HepG2 (cell line): ENCODE data around the gene ATRNL1. TPM values are rescaled to one million over a fixed set of nuclear protein-coding genes. Genes with fewer than 3 reads are reported as not detected.

ENCODE experiments used
- ATAC-seq: fragments of 200-7000 bp; cut with Tn5 transposase; 3 replicates; pipeline ENCODE4 v1.9.1; 2020; ENCODE audit warnings: mild to moderate bottlenecking, moderate library complexity
- BruUV-seq: library from RNA; stranded (reverse); fragments of 400-500 nt; replicated peaks from 2 replicates; lab custom pipeline; 2021; lab: Mats Ljungman, UMichigan
- CTCF ChIA-PET: fragments of 300-600 bp; formaldehyde crosslinking; extraction: SDS; loops from one replicate; lab custom pipeline; 2021; ENCODE audit warnings: low total read pairs, inconsistent platforms, low intra/inter-chr PET ratio; lab: Yijun Ruan, JAX
- POLR2A ChIA-PET: fragments of 350-600 bp; sonication (Branson Sonifier 250); formaldehyde crosslinking; loops from one replicate; lab custom pipeline; 2020; ENCODE audit warnings: antibody characterized with exemption, inconsistent platforms; lab: Yijun Ruan, JAX
- DNase-seq: peaks from one replicate; pipeline ENCODE4 v3.0.0-alpha.2; 2015; ENCODE audit warnings: low spot score
- FAIRE-seq: peaks from 3 replicates; lab custom pipeline; 2011; peaks lifted over from hg19 to GRCh38; lab: Jason Lieb, UNC
- H2AFZ ChIP-seq: one replicate; pipeline ENCODE4 v1.6.1; 2011; ENCODE audit warnings: low read length, inconsistent platforms
- H3K27ac ChIP-seq: fragments of 300-600 bp; 3 replicates; pipeline ENCODE4 v1.8.0; 2011; ENCODE audit warnings: mixed run types, mild to moderate bottlenecking, mixed read lengths, low read length, inconsistent platforms; ENCODE audit not compliant: insufficient read depth; ENCODE audit errors: extremely low read length
- H3K27me3 ChIP-seq, 2 experiments: fragments of 200-600 bp in 1 of 2; 2 replicates in 1 of 2; 3 replicates in 1 of 2; pipeline versions ENCODE4 v1.6.0 to v1.8.0; 2011; ENCODE audit warnings: low read length in 2 of 2, mild to moderate bottlenecking in 2 of 2, moderate library complexity in 2 of 2, inconsistent platforms in 1 of 2; ENCODE audit not compliant: insufficient read depth in 2 of 2, control insufficient read depth in 1 of 2
- H3K36me3 ChIP-seq, 2 experiments: fragments of 200-600 bp in 1 of 2; replicated peaks in 1 of 2; 2 replicates in 1 of 2; 3 replicates in 1 of 2; pipeline versions ENCODE4 v1.5.1 to v1.8.0; 2011; ENCODE audit warnings: low read length in 2 of 2, inconsistent platforms in 1 of 2; ENCODE audit not compliant: insufficient read depth in 2 of 2, control insufficient read depth in 1 of 2
- H3K4me1 ChIP-seq: 2 replicates; pipeline ENCODE4 v1.5.1; 2012; ENCODE audit warnings: low read length, inconsistent platforms; ENCODE audit not compliant: insufficient read depth
- H3K4me2 ChIP-seq: 2 replicates; pipeline ENCODE4 v1.6.0; 2011; ENCODE audit warnings: low read depth, low read length, inconsistent platforms
- H3K4me3 ChIP-seq, 3 experiments: fragments of 200-600 bp in 1 of 3; sonication (generic), shearing (Covaris generic) in 1 of 3; replicated peaks in 1 of 3; 2 replicates each; pipeline ENCODE4 v1.5.1; 2011 to 2016; ENCODE audit warnings: low read length in 3 of 3, inconsistent platforms in 2 of 3, low read depth in 2 of 3, mild to moderate bottlenecking in 2 of 3, control low read depth in 1 of 3, mixed read lengths in 1 of 3; ENCODE audit not compliant: insufficient read depth in 1 of 3
- H3K79me2 ChIP-seq: one replicate; pipeline ENCODE4 v1.6.1; 2011; ENCODE audit warnings: low read length, inconsistent platforms; ENCODE audit not compliant: insufficient read depth
- H3K9ac ChIP-seq: 2 replicates; pipeline ENCODE4 v1.6.0; 2011; ENCODE audit warnings: mild to moderate bottlenecking, low read depth, low read length, inconsistent platforms; ENCODE audit not compliant: insufficient read depth
- H3K9me3 ChIP-seq: 2 replicates; pipeline ENCODE4 v1.5.1; 2012; ENCODE audit warnings: mild to moderate bottlenecking, low read length
- H4K20me1 ChIP-seq: 2 replicates; pipeline ENCODE4 v1.6.0; 2011; ENCODE audit warnings: inconsistent platforms, mild to moderate bottlenecking, low read length, moderate library complexity; ENCODE audit not compliant: insufficient read depth
- PHF8 ChIP-seq: sonication (generic); formaldehyde crosslinking; IDR thresholded peaks from 2 replicates; pipeline ENCODE4 v1.5.0; 2020; ENCODE audit warnings: missing genetic modification reagents
- ZBTB40 ChIP-seq, 2 experiments: fragments of 450-650 bp in 1 of 2; sonication (generic) in 1 of 2; formaldehyde crosslinking in 1 of 2; IDR thresholded peaks; 2 replicates each; pipeline versions ENCODE4 v1.6.1 to v1.8.0; 2016 to 2022; ENCODE audit warnings: antibody characterized with exemption in 1 of 2, mild to moderate bottlenecking in 1 of 2, missing genetic modification reagents in 1 of 2
- ZNF431 ChIP-seq: sonication (generic); formaldehyde crosslinking; IDR thresholded peaks from 2 replicates; pipeline ENCODE4 v1.9.0; 2022; ENCODE audit warnings: missing genetic modification reagents, low read depth, mild to moderate bottlenecking, borderline replicate concordance
- WGBS: methylation state at CpG from one replicate; pipeline ENCODE4 v1.1.6; 2017; ENCODE audit warnings: low lambda C conversion rate; 5-methylcytosine and 5-hydroxymethylcytosine counted together
- in situ Hi-C: cut with HindIII; loops from 2 replicates; pipeline ENCODE4 v1.10.0; 2017; ENCODE audit warnings: low pct_unique_long_range_greater_than_20kb; ENCODE audit not compliant: extremely low pct_ligation_motif_present
- intact Hi-C: fragments of 100-400 bp; cut with micrococcal nuclease; formaldehyde crosslinking; loops from one replicate; pipeline ENCODE4 v1.10.0; 2022; ENCODE audit not compliant: unreplicated experiment
- polyA plus RNA-seq, 8 experiments: library from polyadenylated mRNA; depleted of rRNA in 3 of 8; stranded (reverse) in 7 of 8; unstranded in 1 of 8; fragments of >200 nt; fragmentation: Illumina TruSeq in 4 of 8; extraction: Trizol in 4 of 8; gene quantifications; 2 replicates each; pipeline versions ENCODE4 v1.2.1 to v1.2.3, GENCODE V29; 2011 to 2016; ENCODE audit warnings: low read depth in 4 of 8, missing spikeins in 1 of 8, mixed read lengths in 1 of 8; ENCODE audit not compliant: insufficient read depth in 1 of 8
- total RNA-seq, 5 experiments: library from RNA; depleted of rRNA; stranded (reverse); fragments of >200 nt; fragmentation: Illumina TruSeq; extraction: Trizol; gene quantifications; 2 replicates each; pipeline ENCODE4 v1.2.3, GENCODE V29; 2016; ENCODE audit warnings: low read depth in 1 of 5

ATRNL1 gene
- total and polyA plus RNA-seq, 2 of the 13 experiments (the other 11 are each of a cell fraction or from before 2014, with no cell fraction given) = 0.04 TPM; not detected in 1

DNA sequence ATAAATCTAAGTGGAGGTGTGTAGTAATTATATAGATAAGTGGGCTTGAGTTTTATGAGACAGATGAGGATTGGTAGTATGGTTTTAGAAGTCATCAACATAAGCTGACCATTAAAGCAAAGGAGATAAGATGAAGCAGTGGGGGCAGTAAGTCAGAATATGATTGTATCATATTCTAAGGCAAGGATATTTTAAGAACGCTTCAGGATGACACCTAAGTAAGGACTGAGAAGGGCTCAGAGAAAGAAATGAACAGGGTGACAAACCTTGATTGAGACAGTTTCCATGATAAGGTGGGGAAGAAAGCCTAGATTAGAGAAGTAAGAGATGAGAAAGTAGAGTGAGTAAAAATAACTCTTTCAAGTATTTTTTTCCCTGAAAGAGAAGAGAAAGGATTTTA lies 567.2 kb downstream of the ATRNL1 start:
- no TSS peak for BruUV-seq
- CTCF ChIA-PET = no interaction called here
- intact Hi-C loops = no loop called here

More for the DNA sequence above, 567.2 kb downstream of the ATRNL1 start:
- no peaks in the 10 kb centered on the region for H3K9me3 ChIP-seq
- POLR2A ChIA-PET = no interaction called here
- no peaks in the 10 kb centered on the region for H4K20me1 ChIP-seq
- H3K9ac ChIP-seq = no peak overlapping the region
- in situ Hi-C loops = no loop called here
- no peaks in the 10 kb centered on the region for H3K27me3 ChIP-seq
- H3K27ac ChIP-seq = no peak overlapping the region
- no peaks in the 10 kb centered on the region for H3K4me1 ChIP-seq
- ATAC-seq (no peak), FAIRE-seq (no peak), DNase-seq (no peak)
- no peak overlapping the region for H3K4me2 ChIP-seq
- 41% methylated on average over 1 of the region's 1 CpG for WGBS
- no peak for TF ChIP-seq ZNF431
- no peak for TF ChIP-seq PHF8 (CRISPR knock-in tag)
- TF ChIP-seq ZBTB40 (IDR thresholded peaks at IDR 0.05) = no peak
- no peak for TF ChIP-seq ZBTB40 (CRISPR knock-in tag; IDR thresholded peaks at IDR 0.05)
- TF ChIP-seq, all 625 proteins: peak for 0
- H3K79me2 ChIP-seq = no peaks in the 10 kb centered on the region
- H3K36me3 ChIP-seq = no peaks in the 10 kb centered on the region
- H3K4me3 ChIP-seq = no peak overlapping the region
- H2AFZ ChIP-seq = no peak overlapping the region
